ENCODE measurements around the gene EPHB6.

GRCh38 chr7:142827951-142828500 lies 26.9 kb upstream of the EPHB6 start:
- TF ChIP-seq USF1 (IDR thresholded peaks at IDR 0.05) (no peak), YY1 (IDR thresholded peaks at IDR 0.05; ENCODE audit: low read depth) (no peak), EGR1 (IDR thresholded peaks at IDR 0.05) (no peak)
